Motor neuron (in vitro differentiated cells): Measurements from ENCODE around the gene ZFYVE26. TPM values are rescaled to one million over a fixed set of nuclear protein-coding genes. Genes with fewer than 3 reads are reported as not detected.

Experiments
- ATAC-seq, 8 experiments: fragments of 200-7000 bp; cut with Tn5 transposase; replicated peaks in 6 of 8; 2 replicates each; pipeline ENCODE4 v1.8.0; 2021; ENCODE audit warnings: mild to moderate bottlenecking in 8 of 8, moderate library complexity in 8 of 8
- H3K27ac ChIP-seq, 2 donors: fragments of 250-450 bp; sonication (Bioruptor Pico); 2 replicates each; pipeline ENCODE4 v1.9.0; 2021; ENCODE audit warnings: antibody characterized with exemption in 2 of 2, mild to moderate bottlenecking in 2 of 2, moderate library complexity in 1 of 2
- H3K4me1 ChIP-seq, 2 donors: fragments of 250-450 bp; sonication (Bioruptor Pico); replicated peaks in 1 of 2; 2 replicates each; pipeline ENCODE4 v1.6.1; 2021; ENCODE audit warnings: antibody characterized with exemption in 2 of 2, mild to moderate bottlenecking in 2 of 2, moderate library complexity in 1 of 2
- H3K4me3 ChIP-seq, 5 donors: fragments of 250-450 bp; sonication (Bioruptor Pico); 2 replicates each; pipeline ENCODE4 v1.9.0; 2021; ENCODE audit warnings: antibody characterized with exemption in 5 of 5, mild to moderate bottlenecking in 5 of 5, moderate library complexity in 4 of 5
- WGBS, 10 experiments: fragments of 450-650 bp; shearing (Covaris generic); methylation state at CpG; one replicate each; pipeline ENCODE4 v1.0.0; 2022; 5-methylcytosine and 5-hydroxymethylcytosine counted together
- in situ Hi-C, 9 experiments: fragments of 400-800 bp; cut with MboI; loops; one replicate each; pipeline ENCODE4 v1.15.0; 2021; ENCODE audit warnings: low sequenced_read_pairs in 9 of 9, low pct_unique_long_range_greater_than_20kb in 2 of 9; ENCODE audit not compliant: unreplicated experiment in 9 of 9
- total RNA-seq, 8 experiments: library from RNA; unstranded; fragments of 300-600 nt; gene quantifications; 2 replicates each; pipeline versions ENCODE4 v1.2.3 to v1.2.4, GENCODE V29; 2022

Gene ZFYVE26
- 10 to 100 TPM in 7 of 8 experiments, 1 to 10 TPM in 1; 6.8 to 26.5 (median 13.1) TPM for total RNA-seq

DNA sequence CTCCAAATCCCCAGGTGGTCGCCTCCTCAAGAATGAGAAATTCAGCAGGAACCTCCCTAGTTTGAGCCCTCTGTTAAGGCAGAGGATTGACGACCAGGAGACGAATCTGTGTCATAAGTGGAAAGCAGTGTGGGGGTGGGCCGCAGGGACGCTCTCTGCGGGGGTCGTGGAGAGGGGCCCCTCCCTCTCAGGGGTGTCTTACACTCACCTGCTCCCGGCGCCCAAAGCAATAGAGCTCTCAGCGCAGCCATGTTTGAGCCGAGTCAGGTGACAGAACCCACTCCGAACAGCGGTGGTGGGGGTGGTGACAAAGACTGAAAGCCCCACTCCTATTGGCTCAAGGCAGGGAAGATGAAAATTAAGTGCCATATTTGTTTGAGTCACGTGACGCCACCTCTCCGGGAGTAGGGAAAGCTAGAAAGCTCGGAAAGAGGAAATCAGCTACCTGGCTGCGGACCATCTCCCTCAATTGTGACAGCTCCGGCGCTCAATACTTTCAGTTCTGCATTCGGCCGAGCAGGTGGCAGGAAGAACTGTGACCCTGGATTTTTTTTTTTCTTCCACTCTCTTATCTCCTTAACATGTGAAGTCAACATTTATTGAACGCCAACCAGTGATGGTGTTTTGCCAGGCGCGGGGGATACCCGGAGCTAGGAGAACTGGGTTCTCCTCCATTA lies at the start of gene ZFYVE26:
TSS of gene ZFYVE26 (minus strand) at position 265 of the 677 bp plus-strand sequence. CDS start 627 bp downstream, outside the sequence.
- in situ Hi-C loops, result no loop called here
- Histone ChIP-seq H3K4me1 (peaks cover 14 to 18% of the 10 kb centered on the region in 2 donors), H3K27ac (peak within 1 kb of the TSS; percentile 59 to 75), H3K4me3 (peak within 1 kb of the TSS; percentile 64 to 94 (median 79))
- 0 to 6% (median 0%) methylated on average over 1 to 16 of the region's 26 CpGs; no CpG with 5 or more reads in 1 of the 10 experiments for WGBS, 10 experiments
- peak; percentile 83 to 97 (median 96) for ATAC-seq

GRCh38 chr14:67863223-67863622 lies 46.8 kb upstream of the ZFYVE26 start:
- in situ Hi-C loops, result no loop called here
- no peak for ATAC-seq
- Histone ChIP-seq H3K27ac (no peak overlapping the region), H3K4me1 (no peaks in the 10 kb centered on the region), H3K4me3 (no peak overlapping the region)
- WGBS, 10 experiments, result 83 to 100% (median 100%) methylated on average over 1 to 2 of the region's 2 CpGs; no CpG with 5 or more reads in 2 of the 10 experiments

- WGBS, 10 experiments, result 88 to 100% (median 100%) methylated on average over 1 of the region's 1 CpG; no CpG with 5 or more reads in 4 of the 10 experiments
- ATAC-seq, result no peak
Observed at GRCh38 chr14:67859169-67859749, 42.9 kb upstream of the ZFYVE26 start.

GRCh38 chr14:67857778-67858350 lies 41.5 kb upstream of the ZFYVE26 start:
- Histone ChIP-seq H3K27ac (no peak overlapping the region), H3K4me1 (no peaks in the 10 kb centered on the region), H3K4me3 (no peak overlapping the region)
- 89 to 100% (median 95%) methylated on average over 2 to 11 of the region's 20 CpGs; no CpG with 5 or more reads in 3 of the 10 experiments for WGBS, 10 experiments
- no peak for ATAC-seq
- in situ Hi-C loops, result no loop called here

More at GRCh38 chr14:67859169-67859749, 42.9 kb upstream of the ZFYVE26 start:
- no peaks in the 10 kb centered on the region for H3K4me1 ChIP-seq
- no peak overlapping the region for H3K4me3 ChIP-seq
- in situ Hi-C loops, result no loop called here
- no peak overlapping the region for H3K27ac ChIP-seq

- H3K27ac ChIP-seq, result no peak overlapping the region
- in situ Hi-C loops, result no loop called here
- WGBS, 10 experiments, result 57 to 92% (median 82%) methylated on average over 1 to 2 of the region's 2 CpGs; no CpG with 5 or more reads in 1 of the 10 experiments
- H3K4me3 ChIP-seq, result no peak overlapping the region
- no peaks in the 10 kb centered on the region for H3K4me1 ChIP-seq
- peak in 1 of 8 experiments; percentile 26 for ATAC-seq
Observed at GRCh38 chr14:67856827-67857226, 40.4 kb upstream of the ZFYVE26 start.

GRCh38 chr14:67853715-67854114 lies 37.3 kb upstream of the ZFYVE26 start:
- in situ Hi-C loops, result no loop called here

DNA sequence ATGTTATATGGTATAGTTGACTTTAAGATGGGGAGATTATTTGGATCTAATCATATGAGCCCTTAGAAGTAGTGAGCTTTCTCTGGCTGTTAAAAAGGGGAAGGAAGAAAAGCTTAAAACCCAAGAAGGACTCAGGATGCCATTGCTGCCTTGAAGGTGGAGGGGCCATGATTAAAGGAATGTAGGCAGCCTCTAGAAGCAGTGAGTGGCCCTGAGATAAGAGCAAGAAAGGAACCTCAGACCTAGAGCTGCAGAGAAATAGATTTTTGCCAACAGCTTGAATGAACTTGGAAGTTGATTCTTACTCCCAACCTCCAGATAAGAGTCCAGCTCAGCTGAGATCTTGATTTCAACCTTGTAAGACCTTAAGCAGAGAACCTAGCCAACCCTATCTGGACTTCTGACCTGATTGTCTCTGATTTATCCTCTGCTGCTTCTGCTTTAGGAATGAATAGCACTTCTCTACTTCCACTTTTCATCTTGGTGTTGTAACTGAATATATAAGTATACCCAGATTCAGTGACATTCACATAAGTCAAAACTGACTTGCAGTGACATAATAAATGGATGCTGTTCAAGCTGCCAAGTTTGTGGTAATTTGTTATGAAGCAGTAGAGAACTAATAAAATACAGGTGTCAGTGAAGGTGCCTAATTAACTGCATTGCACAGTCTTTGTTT lies 36.7 kb upstream of the ZFYVE26 start:
- no peak overlapping the region for H3K4me3 ChIP-seq
- no peak overlapping the region for H3K27ac ChIP-seq
- H3K4me1 ChIP-seq, result no peaks in the 10 kb centered on the region
- no peak for ATAC-seq
- in situ Hi-C loops, result no loop called here

More at GRCh38 chr14:67853715-67854114, 37.3 kb upstream of the ZFYVE26 start:
- Histone ChIP-seq H3K4me3 (no peak overlapping the region), H3K4me1 (no peaks in the 10 kb centered on the region), H3K27ac (no peak overlapping the region)
- 43 to 100% (median 94%) methylated on average over 1 to 3 of the region's 3 CpGs; no CpG with 5 or more reads in 1 of the 10 experiments for WGBS, 10 experiments
- no peak for ATAC-seq

DNA sequence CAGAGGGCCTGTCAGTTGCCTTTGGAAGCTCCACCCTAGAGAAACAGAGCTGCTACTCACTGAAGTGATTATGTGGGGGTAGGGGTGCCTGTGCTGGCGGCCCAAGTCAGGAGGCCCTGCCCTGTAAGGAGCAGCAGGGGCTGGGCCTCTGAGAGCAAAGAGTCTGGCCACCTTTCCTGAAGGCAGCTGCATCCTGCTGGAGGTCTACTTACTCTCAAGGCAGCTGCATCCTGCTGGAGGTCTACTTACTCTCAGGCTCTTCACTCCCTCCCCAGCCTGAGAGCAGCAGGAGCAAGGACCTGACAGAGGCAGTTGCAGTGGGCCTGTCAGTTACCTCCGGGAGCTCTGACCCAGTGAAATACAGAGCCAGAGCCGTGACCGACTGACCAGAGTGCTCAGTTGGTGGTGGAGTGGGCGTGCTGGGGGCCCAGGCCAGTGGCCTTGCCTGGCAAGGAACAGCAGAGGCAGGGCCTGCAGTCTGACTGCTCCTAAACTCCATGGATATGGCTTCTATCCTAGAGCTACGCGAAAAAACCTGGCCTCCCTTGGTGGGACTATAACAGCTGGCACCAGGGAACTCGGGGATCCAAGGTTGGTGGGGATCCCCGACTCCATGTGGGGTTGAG lies 35.5 kb upstream of the ZFYVE26 start:
- WGBS, 10 experiments, result 80 to 100% (median 93%) methylated on average over 2 to 3 of the region's 9 CpGs; no CpG with 5 or more reads in 7 of the 10 experiments
- Histone ChIP-seq H3K27ac (no peak overlapping the region), H3K4me1 (no peaks in the 10 kb centered on the region), H3K4me3 (no peak overlapping the region)
- in situ Hi-C loops, result no loop called here
- ATAC-seq, result no peak

DNA sequence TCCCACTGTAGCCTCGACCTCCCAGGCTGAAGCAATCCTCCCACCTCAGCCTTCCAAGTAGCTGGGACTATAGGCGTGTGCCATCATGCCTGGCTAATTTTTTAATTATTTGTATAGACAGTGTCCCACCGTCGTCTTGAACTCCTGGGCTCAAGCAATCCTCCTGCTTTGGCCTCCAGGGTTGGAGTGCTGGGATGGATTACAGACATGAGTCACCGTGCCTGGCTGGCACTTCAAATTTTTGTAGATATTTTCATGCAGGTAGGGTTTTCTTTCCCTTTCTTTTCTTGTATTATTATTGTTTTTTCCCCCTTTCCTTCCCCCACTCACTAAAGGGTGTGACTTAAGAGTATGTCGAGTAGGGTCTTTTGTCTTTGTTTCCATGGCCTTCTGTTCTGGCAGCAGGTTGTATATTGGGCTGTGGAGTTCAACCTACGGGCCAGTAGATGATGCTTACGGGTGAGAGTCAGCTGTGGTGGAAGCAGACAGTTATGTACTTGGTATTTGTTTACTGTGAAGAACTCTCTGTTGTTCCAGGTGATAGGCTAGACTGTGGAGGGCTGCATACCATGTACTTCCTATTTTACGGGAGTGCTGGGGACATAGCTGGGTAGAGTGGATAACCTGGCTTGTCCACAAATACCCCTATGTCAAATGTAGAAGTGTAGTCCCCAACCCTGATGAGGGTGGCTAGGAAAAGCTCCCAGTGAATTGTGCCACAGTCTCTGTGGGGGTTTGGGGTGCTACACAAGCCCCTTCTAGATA lies 33.9 kb upstream of the ZFYVE26 start:
- ATAC-seq, result no peak
- Histone ChIP-seq H3K27ac (no peak overlapping the region), H3K4me3 (no peak overlapping the region), H3K4me1 (no peaks in the 10 kb centered on the region)
- in situ Hi-C loops, result no loop called here
- 72 to 100% (median 88%) methylated on average over 1 to 9 of the region's 9 CpGs for WGBS, 10 experiments

DNA sequence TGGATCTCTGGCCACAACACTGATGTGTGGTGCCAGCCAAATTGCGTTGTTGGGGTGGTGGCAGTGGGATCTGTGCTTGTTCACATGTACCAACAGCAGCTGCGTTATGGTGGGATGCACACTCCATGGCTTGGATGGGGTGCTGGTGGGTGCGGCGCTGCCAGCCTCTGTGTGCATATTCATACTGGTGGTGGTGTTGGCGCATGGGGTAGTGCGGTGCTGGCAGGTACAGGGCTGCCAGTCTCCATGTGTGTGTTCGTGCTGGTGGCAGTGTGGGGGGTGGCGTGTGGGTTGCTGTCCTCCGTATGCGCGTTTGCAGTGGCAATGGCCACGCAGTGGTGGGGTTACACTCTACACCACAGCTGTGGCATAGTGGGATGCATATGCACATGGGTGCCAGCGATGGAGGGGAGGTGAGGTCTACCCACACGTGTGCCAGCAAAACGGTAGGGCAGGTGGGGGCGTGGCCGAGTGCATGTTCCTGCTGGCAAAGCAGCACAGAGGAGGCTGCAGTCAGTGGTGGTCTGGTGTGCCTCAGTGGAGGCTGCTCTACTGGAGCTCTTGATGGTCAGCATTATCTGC lies 29.7 kb upstream of the ZFYVE26 start:
- Histone ChIP-seq H3K4me1 (no peaks in the 10 kb centered on the region), H3K27ac (no peak overlapping the region), H3K4me3 (no peak overlapping the region)
- WGBS, 10 experiments, result 87 to 100% (median 95%) methylated on average over 2 to 11 of the region's 17 CpGs; no CpG with 5 or more reads in 4 of the 10 experiments
- no peak for ATAC-seq
- in situ Hi-C loops, result loop anchor here in 2 of 9 experiments (25.0 kb wide), 1 partner anchor 991 kb away; no protein-coding TSS in a partner anchor

DNA sequence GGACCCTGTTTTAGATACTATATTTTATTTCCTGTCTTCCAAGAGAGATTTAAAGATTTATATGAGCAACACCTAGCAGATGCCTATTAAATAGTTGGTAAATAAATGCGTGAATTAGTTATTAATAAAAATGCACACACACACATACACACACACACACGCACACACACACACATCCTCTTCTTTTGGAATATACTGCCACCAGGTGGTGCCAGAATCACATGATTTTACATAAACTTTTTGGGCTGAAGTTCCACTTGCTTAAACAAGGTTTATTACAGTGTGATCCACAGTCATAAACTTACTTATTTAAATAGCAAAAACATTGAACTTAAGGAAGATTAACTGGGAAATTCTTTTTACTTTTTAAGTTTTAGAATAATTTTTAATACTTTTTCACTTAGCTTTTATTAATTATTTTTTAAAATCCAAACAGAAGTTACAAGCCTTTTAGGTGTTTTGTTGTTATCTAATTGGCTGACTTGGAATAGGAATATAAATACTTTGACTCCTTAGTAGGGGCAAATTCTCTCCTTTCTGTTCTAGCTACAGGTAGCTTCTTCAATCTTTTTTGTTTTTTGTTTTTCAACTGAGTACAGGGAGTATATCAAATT lies 20.7 kb upstream of the ZFYVE26 start:
- in situ Hi-C loops, result loop anchor here in 2 of 9 experiments (25.0 kb wide), 1 partner anchor 1000 kb away; no protein-coding TSS in a partner anchor
- H3K4me3 ChIP-seq, result no peak overlapping the region
- peak in 3 of 8 experiments; percentile 58 to 62 (median 62) for ATAC-seq
- no peak overlapping the region for H3K27ac ChIP-seq
- no peaks in the 10 kb centered on the region for H3K4me1 ChIP-seq
- 5 to 61% (median 50%) methylated on average over 1 to 2 of the region's 2 CpGs; no CpG with 5 or more reads in 2 of the 10 experiments for WGBS, 10 experiments
